ENCODE data around the gene PHF21A.

- TF ChIP-seq CTCF (IDR thresholded peaks at IDR 0.05), result no peak
- no peak for TF ChIP-seq POLR2A (IDR thresholded peaks at IDR 0.05)
- no peak for TF ChIP-seq POLR2AphosphoS5 (IDR thresholded peaks at IDR 0.05)
Measured at GRCh38 chr11:45941285-45941684, 180.0 kb downstream of the PHF21A start.
